ENCODE results near the gene HTR4. TPM values are rescaled to one million over a fixed set of nuclear protein-coding genes. Genes with fewer than 3 reads are reported as not detected.
A peak's percentile ranks its signal among the peaks of the same experiment; 100 is the strongest.

The HTR4 gene
- total RNA-seq, 2 experiments from 2014 or later, result not detected

- Mint-ChIP-seq H3K4me3 (no peak overlapping the region), H3K27me3 (ENCODE audit: low read depth) (peaks cover 6% of the 10 kb centered on the region), H3K27ac (no peak overlapping the region), H3K36me3 (ENCODE audit: low read depth) (no peaks in the 10 kb centered on the region), H3K9me3 (peaks cover 4% of the 10 kb centered on the region), H3K4me1 (ENCODE audit: low read depth) (no peaks in the 10 kb centered on the region)
- intact Hi-C loops (cut with micrococcal nuclease), result no loop called here
- DNase-seq, result no peak
- CTCF ChIA-PET, result no interaction called here
Observed at GRCh38 chr5:148509893-148510292, 144.4 kb downstream of the HTR4 start.

DNA sequence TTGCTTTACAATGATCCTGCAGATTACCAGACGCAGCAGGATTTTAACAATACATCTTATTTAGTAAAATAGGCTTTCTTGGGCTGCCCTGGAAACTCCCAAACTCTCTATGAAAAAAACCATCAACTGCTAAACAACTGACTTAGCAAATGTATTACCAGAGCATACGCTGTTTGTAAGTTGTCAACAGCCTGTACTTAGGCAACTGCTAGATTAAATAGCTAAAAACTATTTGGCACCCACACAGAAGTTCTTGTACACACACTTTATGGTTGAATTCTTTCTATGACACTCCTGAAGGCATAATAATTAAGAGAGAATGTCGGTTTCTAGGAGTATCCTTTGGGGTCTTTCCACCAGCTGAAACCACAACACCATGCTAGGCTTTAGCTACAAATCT lies 146.7 kb downstream of the HTR4 start:
- CTCF ChIA-PET, result interaction anchor here (0.6 kb wide), 1 partner anchor 230 kb away, joined by 3 read pairs; no protein-coding TSS in a partner anchor
- no peak for DNase-seq

GRCh38 chr5:148499452-148499851 lies 154.9 kb downstream of the HTR4 start:
- intact Hi-C loops (cut with micrococcal nuclease), result no loop called here
- Mint-ChIP-seq H3K4me1 (ENCODE audit: low read depth) (no peaks in the 10 kb centered on the region), H3K9me3 (no peaks in the 10 kb centered on the region), H3K36me3 (ENCODE audit: low read depth) (no peaks in the 10 kb centered on the region), H3K27ac (no peak overlapping the region), H3K4me3 (no peak overlapping the region), H3K27me3 (ENCODE audit: low read depth) (peaks cover 21% of the 10 kb centered on the region)
- no peak for DNase-seq
- CTCF ChIA-PET, result no interaction called here

More for the DNA sequence above, 146.7 kb downstream of the HTR4 start:
- H3K27me3 Mint-ChIP-seq (ENCODE audit: low read depth), result peaks cover 5% of the 10 kb centered on the region
- H3K27ac Mint-ChIP-seq, result no peak overlapping the region
- H3K9me3 Mint-ChIP-seq, result peaks cover 4% of the 10 kb centered on the region
- no peaks in the 10 kb centered on the region for H3K36me3 Mint-ChIP-seq (ENCODE audit: low read depth)
- no peak overlapping the region for H3K4me3 Mint-ChIP-seq
- H3K4me1 Mint-ChIP-seq (ENCODE audit: low read depth), result no peaks in the 10 kb centered on the region
- intact Hi-C loops (cut with micrococcal nuclease), result no loop called here

DNA sequence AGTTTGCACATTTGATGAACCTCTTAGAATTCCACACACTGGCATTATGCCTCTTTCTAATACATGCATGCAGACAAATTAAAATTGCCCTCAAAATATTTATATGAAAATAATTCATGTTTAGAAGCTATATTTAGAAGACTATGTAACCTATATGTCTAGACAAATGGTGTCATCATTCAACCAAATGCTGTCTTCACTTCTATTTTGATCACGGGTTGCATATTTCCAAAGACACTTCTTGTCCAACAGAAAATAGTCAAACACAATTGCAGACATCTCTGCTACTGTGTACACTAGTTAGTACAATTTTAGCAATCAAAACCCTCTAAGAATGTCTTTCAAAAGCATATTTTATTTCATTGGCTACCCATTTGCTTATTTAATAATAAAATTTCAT lies 156.6 kb downstream of the HTR4 start:
- no peaks in the 10 kb centered on the region for H3K36me3 Mint-ChIP-seq (ENCODE audit: low read depth)
- CTCF ChIA-PET, result no interaction called here
- no peaks in the 10 kb centered on the region for H3K9me3 Mint-ChIP-seq
- no peaks in the 10 kb centered on the region for H3K4me1 Mint-ChIP-seq (ENCODE audit: low read depth)
- H3K27me3 Mint-ChIP-seq (ENCODE audit: low read depth), result peaks cover 21% of the 10 kb centered on the region
- DNase-seq, result no peak
- intact Hi-C loops (cut with micrococcal nuclease), result no loop called here
- no peak overlapping the region for H3K27ac Mint-ChIP-seq
- no peak overlapping the region for H3K4me3 Mint-ChIP-seq

DNA sequence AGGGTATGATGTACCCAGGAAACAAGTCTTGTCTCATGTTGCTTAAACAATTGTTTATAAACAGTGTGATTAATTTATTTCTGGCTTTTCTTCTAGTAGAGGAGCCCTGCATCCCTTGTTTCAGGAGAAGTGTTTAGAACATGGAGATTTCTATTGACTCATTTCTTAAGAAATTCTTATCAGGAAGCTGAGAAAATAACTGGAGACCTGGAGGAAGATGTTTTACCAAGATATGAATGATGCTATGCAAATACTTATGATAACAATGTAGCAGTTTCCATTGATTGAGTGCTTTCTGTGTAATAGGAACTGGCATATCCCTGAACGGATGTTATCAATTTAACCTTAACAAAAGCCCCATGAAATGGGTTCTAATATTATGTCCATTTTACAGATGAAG lies 162.0 kb downstream of the HTR4 start:
- Mint-ChIP-seq H3K4me3 (no peak overlapping the region), H3K27ac (no peak overlapping the region), H3K27me3 (ENCODE audit: low read depth) (peaks cover 17% of the 10 kb centered on the region), H3K36me3 (ENCODE audit: low read depth) (no peaks in the 10 kb centered on the region), H3K4me1 (ENCODE audit: low read depth) (no peaks in the 10 kb centered on the region), H3K9me3 (no peaks in the 10 kb centered on the region)
- CTCF ChIA-PET, result interaction anchor here (1.4 kb wide), 1 partner anchor 10 kb away, joined by 7 read pairs; no protein-coding TSS in a partner anchor
- DNase-seq, result no peak
- intact Hi-C loops (cut with micrococcal nuclease), result no loop called here

GRCh38 chr5:148491793-148492184 lies 162.5 kb downstream of the HTR4 start:
- CTCF ChIA-PET, result interaction anchor here (0.8 to 1.4 kb wide), 2 partner anchors 10 to 543 kb away, joined by 3 to 7 read pairs; no protein-coding TSS in a partner anchor
- no peak for DNase-seq
- H3K36me3 Mint-ChIP-seq (ENCODE audit: low read depth), result no peaks in the 10 kb centered on the region
- H3K4me3 Mint-ChIP-seq, result no peak overlapping the region
- no peak overlapping the region for H3K27ac Mint-ChIP-seq
- no peaks in the 10 kb centered on the region for H3K4me1 Mint-ChIP-seq (ENCODE audit: low read depth)
- H3K27me3 Mint-ChIP-seq (ENCODE audit: low read depth), result peaks cover 17% of the 10 kb centered on the region
- intact Hi-C loops (cut with micrococcal nuclease), result no loop called here
- H3K9me3 Mint-ChIP-seq, result no peaks in the 10 kb centered on the region

DNA sequence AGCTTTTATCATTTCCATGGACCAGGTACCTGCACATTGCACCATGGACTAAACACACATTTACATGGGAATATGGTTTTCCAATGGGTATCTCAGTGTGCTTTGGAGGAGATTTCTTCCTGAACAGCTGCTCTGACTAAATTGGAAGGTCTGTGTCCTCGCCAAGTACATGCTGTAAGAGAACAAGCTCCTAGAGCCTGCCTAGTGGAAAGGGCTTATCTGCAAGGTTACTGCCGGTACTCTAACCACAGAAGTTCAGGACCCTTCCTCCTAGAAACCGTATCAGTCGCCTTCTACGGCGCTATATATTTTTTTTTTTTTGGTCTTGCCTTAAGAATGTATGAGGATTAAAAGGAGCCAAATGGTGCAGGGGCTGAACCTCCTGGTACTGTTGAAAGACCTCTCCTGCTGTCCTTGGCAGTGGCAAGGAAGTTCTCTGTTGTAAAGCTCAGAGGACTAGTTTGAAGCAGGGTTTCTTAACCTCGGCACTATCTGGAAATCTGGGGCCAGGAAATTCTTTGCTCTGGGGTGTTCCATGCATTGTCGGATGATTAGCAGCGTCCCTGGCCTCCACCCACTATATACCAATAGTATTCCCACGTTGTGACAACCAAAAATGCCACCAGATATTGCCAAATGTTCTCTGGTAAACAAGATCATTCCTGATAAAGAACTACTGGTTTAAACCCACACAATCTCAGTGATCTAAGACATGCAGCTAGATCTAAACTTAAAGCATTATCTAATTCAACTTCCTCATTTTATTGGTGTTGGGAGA lies 163.1 kb downstream of the HTR4 start:
- Mint-ChIP-seq H3K27ac (no peak overlapping the region), H3K4me3 (no peak overlapping the region), H3K4me1 (ENCODE audit: low read depth) (no peaks in the 10 kb centered on the region), H3K27me3 (ENCODE audit: low read depth) (peaks cover 20% of the 10 kb centered on the region), H3K9me3 (no peaks in the 10 kb centered on the region), H3K36me3 (ENCODE audit: low read depth) (no peaks in the 10 kb centered on the region)
- CTCF ChIA-PET, result interaction anchor here (0.5 to 1.4 kb wide), 4 partner anchors 9 to 544 kb away, joined by 3 to 7 read pairs (median 3); no protein-coding TSS in a partner anchor
- intact Hi-C loops (cut with micrococcal nuclease), result no loop called here
- no peak for DNase-seq

GRCh38 chr5:148488757-148489156 lies 165.6 kb downstream of the HTR4 start:
- DNase-seq, result no peak
- intact Hi-C loops (cut with micrococcal nuclease), result no loop called here
- H3K9me3 Mint-ChIP-seq, result no peaks in the 10 kb centered on the region
- CTCF ChIA-PET, result interaction anchor here (1.6 kb wide), 1 partner anchor 9 kb away, joined by 3 read pairs; no protein-coding TSS in a partner anchor
- no peak overlapping the region for H3K27ac Mint-ChIP-seq
- H3K4me3 Mint-ChIP-seq, result no peak overlapping the region
- H3K27me3 Mint-ChIP-seq (ENCODE audit: low read depth), result peaks cover 22% of the 10 kb centered on the region
- no peaks in the 10 kb centered on the region for H3K4me1 Mint-ChIP-seq (ENCODE audit: low read depth)
- H3K36me3 Mint-ChIP-seq (ENCODE audit: low read depth), result no peaks in the 10 kb centered on the region

GRCh38 chr5:148486456-148486855 lies 167.9 kb downstream of the HTR4 start:
- no peaks in the 10 kb centered on the region for H3K9me3 Mint-ChIP-seq
- H3K4me3 Mint-ChIP-seq, result no peak overlapping the region
- no peak for DNase-seq
- no peaks in the 10 kb centered on the region for H3K36me3 Mint-ChIP-seq (ENCODE audit: low read depth)
- H3K4me1 Mint-ChIP-seq (ENCODE audit: low read depth), result peaks cover 3% of the 10 kb centered on the region
- no peak overlapping the region for H3K27ac Mint-ChIP-seq
- intact Hi-C loops (cut with micrococcal nuclease), result no loop called here
- H3K27me3 Mint-ChIP-seq (ENCODE audit: low read depth), result peaks cover 28% of the 10 kb centered on the region
- CTCF ChIA-PET, result interaction anchor here (0.6 kb wide), 1 partner anchor 41 kb away, joined by 3 read pairs; no protein-coding TSS in a partner anchor

GRCh38 chr5:148484651-148485050 lies 169.7 kb downstream of the HTR4 start:
- intact Hi-C loops (cut with micrococcal nuclease), result loop anchor here (5.0 kb wide), 1 partner anchor 532 kb away; no protein-coding TSS in a partner anchor
- Mint-ChIP-seq H3K4me1 (ENCODE audit: low read depth) (peaks cover 3% of the 10 kb centered on the region), H3K27ac (no peak overlapping the region), H3K9me3 (no peaks in the 10 kb centered on the region), H3K36me3 (ENCODE audit: low read depth) (no peaks in the 10 kb centered on the region), H3K4me3 (no peak overlapping the region), H3K27me3 (ENCODE audit: low read depth) (peaks cover 25% of the 10 kb centered on the region)
- CTCF ChIA-PET, result interaction anchor here (0.9 to 4.1 kb wide), 5 partner anchors 15 to 248 kb away, joined by 3 to 20 read pairs (median 5); no protein-coding TSS in a partner anchor
- no peak for DNase-seq

GRCh38 chr5:148483750-148484149 lies 170.6 kb downstream of the HTR4 start:
- Mint-ChIP-seq H3K9me3 (no peaks in the 10 kb centered on the region), H3K27ac (no peak overlapping the region), H3K27me3 (ENCODE audit: low read depth) (peaks cover 23% of the 10 kb centered on the region), H3K36me3 (ENCODE audit: low read depth) (no peaks in the 10 kb centered on the region), H3K4me3 (no peak overlapping the region), H3K4me1 (ENCODE audit: low read depth) (peaks cover 3% of the 10 kb centered on the region)
- CTCF ChIA-PET, result interaction anchor here (0.5 to 4.1 kb wide), 9 partner anchors 15 to 304 kb away, joined by 3 to 20 read pairs (median 5); no protein-coding TSS in a partner anchor
- intact Hi-C loops (cut with micrococcal nuclease), result loop anchor here (1.0 to 5.0 kb wide), 7 partner anchors 39 to 531 kb away; partner anchors contain the start of gene FBXO38
- no peak for DNase-seq

- H3K27ac Mint-ChIP-seq, result no peak overlapping the region
- intact Hi-C loops (cut with micrococcal nuclease), result loop anchor here (1.0 to 5.0 kb wide), 7 partner anchors 39 to 531 kb away; partner anchors contain the start of gene FBXO38
- H3K9me3 Mint-ChIP-seq, result no peaks in the 10 kb centered on the region
- H3K36me3 Mint-ChIP-seq (ENCODE audit: low read depth), result no peaks in the 10 kb centered on the region
- H3K27me3 Mint-ChIP-seq (ENCODE audit: low read depth), result peaks cover 26% of the 10 kb centered on the region
- DNase-seq, result peak; percentile 82
- CTCF ChIA-PET, result interaction anchor here (0.5 to 4.1 kb wide), 13 partner anchors 9 to 303 kb away, joined by 3 to 20 read pairs (median 5); no protein-coding TSS in a partner anchor
- peaks cover 3% of the 10 kb centered on the region for H3K4me1 Mint-ChIP-seq (ENCODE audit: low read depth)
- no peak overlapping the region for H3K4me3 Mint-ChIP-seq
Observed at GRCh38 chr5:148482697-148483462, 171.4 kb downstream of the HTR4 start.

Data from activated naive CD4-positive, alpha-beta T cell treated with anti-CD3 and anti-CD28 coated beads for 36 hours (primary cell).